CD4-positive, alpha-beta T cell (primary cell): ENCODE measurements around the gene ACKR2. TPM values are rescaled to one million over a fixed set of nuclear protein-coding genes. Genes with fewer than 3 reads are reported as not detected.

Experiments
- ATAC-seq: fragments of 200-7000 bp; cut with Tn5 transposase; one replicate; pipeline ENCODE4 v1.10.0; 2022; ENCODE audit warnings: mild to moderate bottlenecking; ENCODE audit not compliant: poor library complexity
- CTCF ChIA-PET: fragments of 350-600 bp; sonication (Branson Sonifier 250); formaldehyde crosslinking; loops from one replicate; lab custom pipeline; 2021; ENCODE audit warnings: antibody characterized with exemption, inconsistent platforms; lab: Charles Lee
- POLR2A ChIA-PET: fragments of 350-600 bp; sonication (Branson Sonifier 250); formaldehyde crosslinking; loops from one replicate; lab custom pipeline; 2021; ENCODE audit warnings: antibody characterized with exemption, inconsistent platforms; lab: Charles Lee
- DNase-seq, 14 experiments: peaks; one replicate each; pipeline ENCODE4 v3.0.0-alpha.2; 2013 to 2020; ENCODE audit warnings: mixed read lengths in 2 of 14
- H3K27ac ChIP-seq, 2 donors: one replicate each; pipeline versions ENCODE4 v1.5.1 to v1.7.0; 2013; ENCODE audit warnings: low read length in 2 of 2, low read depth in 1 of 2, mild to moderate bottlenecking in 1 of 2
- H3K27me3 ChIP-seq, 2 experiments: 1 replicate in 1 of 2; 2 replicates in 1 of 2; pipeline versions ENCODE4 v1.6.1 to v1.7.0; 2013; ENCODE audit warnings: low read length in 2 of 2, control low read depth in 1 of 2, mild to moderate bottlenecking in 1 of 2, moderate library complexity in 1 of 2; ENCODE audit not compliant: insufficient read depth in 2 of 2, control insufficient read depth in 1 of 2
- H3K36me3 ChIP-seq: one replicate; pipeline ENCODE4 v1.6.1; 2013; ENCODE audit warnings: low read length, control low read depth; ENCODE audit not compliant: insufficient read depth
- H3K4me1 ChIP-seq: one replicate; pipeline ENCODE4 v1.6.1; 2013; ENCODE audit warnings: low read length, control low read depth; ENCODE audit not compliant: insufficient read depth
- H3K4me3 ChIP-seq: one replicate; pipeline ENCODE4 v1.5.1; 2013; ENCODE audit warnings: mild to moderate bottlenecking, low read length, moderate library complexity
- H3K9me3 ChIP-seq, 2 experiments: 1 replicate in 1 of 2; 2 replicates in 1 of 2; pipeline versions ENCODE4 v1.6.1 to v1.7.0; 2013; ENCODE audit warnings: low read length in 2 of 2, mild to moderate bottlenecking in 2 of 2, control low read depth in 1 of 2, moderate library complexity in 1 of 2; ENCODE audit not compliant: control insufficient read depth in 1 of 2, insufficient read depth in 1 of 2
- H3K27ac Mint-ChIP-seq: one replicate; pipeline ENCODE4 v1.8.0; 2020; ENCODE audit warnings: mixed read lengths
- H3K27me3 Mint-ChIP-seq: one replicate; pipeline ENCODE4 v1.8.0; 2021; ENCODE audit warnings: mixed read lengths
- H3K36me3 Mint-ChIP-seq: one replicate; pipeline ENCODE4 v1.8.0; 2021; ENCODE audit warnings: low read depth, mixed read lengths
- H3K4me1 Mint-ChIP-seq: one replicate; pipeline ENCODE4 v1.8.0; 2021; ENCODE audit warnings: low read depth, mixed read lengths
- H3K4me3 Mint-ChIP-seq: one replicate; pipeline ENCODE4 v1.8.0; 2020; ENCODE audit warnings: mild to moderate bottlenecking, mixed read lengths
- H3K9me3 Mint-ChIP-seq: one replicate; pipeline ENCODE4 v1.8.0; 2020; ENCODE audit warnings: mixed read lengths
- CTCF ChIP-seq: fragments of 200-600 bp; IDR thresholded peaks from one replicate; pipeline ENCODE4 v1.8.0; 2022; ENCODE audit warnings: antibody characterized with exemption, mild to moderate bottlenecking
- intact Hi-C, 2 experiments: fragments of 100-400 bp; cut with DNase I in 1 of 2; cut with micrococcal nuclease in 1 of 2; formaldehyde crosslinking; loops; one replicate each; pipeline versions ENCODE4 v1.15.1 to v1.9.0; 2023 to 2025; cut with DNase I, micrococcal nuclease
- total RNA-seq, 174 experiments: library from RNA in 2 of 174; stranded (reverse) in 2 of 174; gene quantifications; one replicate each; pipeline ENCODE4 v1.2.3 and lab custom pipeline; 2021 to 2026

Gene ACKR2
- total RNA-seq, 2 experiments from 2014 or later = 0.42 TPM; not detected in 1

- Mint-ChIP-seq H3K4me1 (peaks cover 6% of the 10 kb centered on the region), H3K27me3 (peaks cover 11% of the 10 kb centered on the region), H3K4me3 (no peak overlapping the region), H3K9me3 (no peaks in the 10 kb centered on the region), H3K36me3 (no peaks in the 10 kb centered on the region), H3K27ac (no peak overlapping the region)
- Histone ChIP-seq H3K27me3 (peaks cover 3% of the 10 kb centered on the region in 2 experiments), H3K4me1 (peaks cover 4% of the 10 kb centered on the region), H3K36me3 (no peaks in the 10 kb centered on the region), H3K27ac (no peak overlapping the region), H3K4me3 (no peak overlapping the region), H3K9me3 (no peaks in the 10 kb centered on the region)
- ChIA-PET CTCF (no interaction called here), POLR2A (no interaction called here)
- intact Hi-C loops = no loop called here
- no peak for TF ChIP-seq CTCF
- ATAC-seq (no peak), DNase-seq (no peak)
These were observed 18.4 kb downstream of the ACKR2 start for GRCh38 chr3:42827654-42828053.

GRCh38 chr3:42829083-42829627 is 19.9 kb downstream of the ACKR2 start:
- Histone ChIP-seq H3K27ac (no peak overlapping the region), H3K4me3 (no peak overlapping the region), H3K36me3 (no peaks in the 10 kb centered on the region), H3K4me1 (peaks cover 4% of the 10 kb centered on the region), H3K9me3 (no peaks in the 10 kb centered on the region), H3K27me3 (peaks cover 3% of the 10 kb centered on the region in 2 experiments)
- H3K9me3 Mint-ChIP-seq = no peaks in the 10 kb centered on the region
- POLR2A ChIA-PET = no interaction called here
- DNase-seq = no peak
- no peak for TF ChIP-seq CTCF
- CTCF ChIA-PET = no interaction called here
- ATAC-seq = no peak
- intact Hi-C loops = no loop called here
- no peak overlapping the region for H3K27ac Mint-ChIP-seq
- peaks cover 6% of the 10 kb centered on the region for H3K4me1 Mint-ChIP-seq
- no peak overlapping the region for H3K4me3 Mint-ChIP-seq
- H3K36me3 Mint-ChIP-seq = no peaks in the 10 kb centered on the region
- peaks cover 11% of the 10 kb centered on the region for H3K27me3 Mint-ChIP-seq

- H3K4me1 ChIP-seq = peaks cover 4% of the 10 kb centered on the region
- POLR2A ChIA-PET = no interaction called here
- H3K4me3 ChIP-seq = no peak overlapping the region
- H3K27me3 ChIP-seq = peaks cover 3% of the 10 kb centered on the region in 2 experiments
- no peaks in the 10 kb centered on the region for H3K9me3 Mint-ChIP-seq
- no peak for TF ChIP-seq CTCF
- CTCF ChIA-PET = interaction anchor here (2.2 kb wide), 1 partner anchor 52 kb away, joined by 13 read pairs; no protein-coding TSS in a partner anchor
- no peaks in the 10 kb centered on the region for H3K36me3 Mint-ChIP-seq
- peaks cover 6% of the 10 kb centered on the region for H3K4me1 Mint-ChIP-seq
- peaks cover 11% of the 10 kb centered on the region for H3K27me3 Mint-ChIP-seq
- no peak overlapping the region for H3K27ac Mint-ChIP-seq
- DNase-seq (no peak), ATAC-seq (no peak)
- no peaks in the 10 kb centered on the region for H3K9me3 ChIP-seq
- H3K27ac ChIP-seq = no peak overlapping the region
- intact Hi-C loops = loop anchor here (2.0 kb wide), 2 partner anchors 49 to 51 kb away; no protein-coding TSS in a partner anchor
- H3K4me3 Mint-ChIP-seq = no peak overlapping the region
- no peaks in the 10 kb centered on the region for H3K36me3 ChIP-seq
These were observed 20.6 kb downstream of the ACKR2 start for GRCh38 chr3:42829628-42830436.
